NCI-H2196 (cell line): ENCODE data around the gene METTL9.
"Not testable (repeated sequence)": the region's sequence is repeated elsewhere in the genome, so short reads cannot be mapped to it uniquely, and the experiment has no call there.

Experiments
- DNase-seq: peaks from one replicate; lab custom pipeline; 2025; ENCODE audit not compliant: unreplicated experiment; lab: John Stamatoyannopoulos, UW

METTL9 gene

GRCh38 chr16:21573506-21573905, 25.9 kb upstream of the METTL9 start:
- not testable (repeated sequence) for DNase-seq

GRCh38 chr16:21574372-21574771, 25.0 kb upstream of the METTL9 start:
- no peak for DNase-seq

- not testable (repeated sequence) for DNase-seq
Measured at GRCh38 chr16:21576323-21576722, 23.1 kb upstream of the METTL9 start.

GRCh38 chr16:21577487-21577886, 21.9 kb upstream of the METTL9 start:
- not testable (repeated sequence) for DNase-seq

GRCh38 chr16:21578311-21578710, 21.1 kb upstream of the METTL9 start:
- DNase-seq: not testable (repeated sequence)

- not testable (repeated sequence) for DNase-seq
Measured at GRCh38 chr16:21580131-21580530, 19.2 kb upstream of the METTL9 start.

GRCh38 chr16:21580807-21581206, 18.6 kb upstream of the METTL9 start:
- no peak for DNase-seq

- DNase-seq: no peak
Measured at GRCh38 chr16:21584817-21585216, 14.6 kb upstream of the METTL9 start.

- DNase-seq: not testable (repeated sequence)
Measured at GRCh38 chr16:21588593-21588992, 10.8 kb upstream of the METTL9 start.

- no peak for DNase-seq
Measured at GRCh38 chr16:21589551-21589950, 9.8 kb upstream of the METTL9 start.

GRCh38 chr16:21590287-21590686, 9.1 kb upstream of the METTL9 start:
- DNase-seq: no peak

GRCh38 chr16:21590796-21591195, 8.6 kb upstream of the METTL9 start:
- no peak for DNase-seq

GRCh38 chr16:21592191-21592590, 7.2 kb upstream of the METTL9 start:
- no peak for DNase-seq

- no peak for DNase-seq
Measured at GRCh38 chr16:21593530-21594289, 5.7 kb upstream of the METTL9 start.

GRCh38 chr16:21597561-21598030, 1.8 kb upstream of the METTL9 start:
- DNase-seq: no peak

GRCh38 chr16:21598206-21598605, 1.2 kb upstream of the METTL9 start:
- no peak for DNase-seq

GRCh38 chr16:21598701-21599121, 666 bp upstream of the METTL9 start:
- DNase-seq: no peak

- DNase-seq: no peak
Measured at GRCh38 chr16:21600031-21600773, 825 bp downstream of the METTL9 start.

GRCh38 chr16:21602785-21603184, 3.4 kb downstream of the METTL9 start:
- no peak for DNase-seq

GRCh38 chr16:21603928-21604327, 4.6 kb downstream of the METTL9 start:
- DNase-seq: no peak

- DNase-seq: not testable (repeated sequence)
Measured at GRCh38 chr16:21605848-21606247, 6.5 kb downstream of the METTL9 start.

- no peak for DNase-seq
Measured at GRCh38 chr16:21608639-21609328, 9.4 kb downstream of the METTL9 start.
